AG04450 (cell line): ENCODE results near the gene RADIL. TPM values are rescaled to one million over a fixed set of nuclear protein-coding genes. Genes with fewer than 3 reads are reported as not detected.
A peak's percentile ranks its signal among the peaks of the same experiment; 100 is the strongest.

Experiments
- CTCF ChIA-PET: fragments of 300-600, 350-600 bp; formaldehyde crosslinking; extraction: SDS; loops from one replicate; lab custom pipeline; 2022; ENCODE audit warnings: antibody characterized with exemption, inconsistent platforms; lab: Charles Lee
- POLR2A ChIA-PET: fragments of 350-600 bp; formaldehyde crosslinking; extraction: SDS; loops from one replicate; lab custom pipeline; 2021; ENCODE audit warnings: antibody characterized with exemption, inconsistent platforms; lab: Yijun Ruan, JAX
- DNase-seq: peaks from one replicate; pipeline ENCODE4 v3.0.0-alpha.2; 2011; ENCODE audit warnings: low read depth, low spot score
- H3K27ac ChIP-seq: one replicate; pipeline ENCODE4 v1.5.1; 2012; ENCODE audit warnings: low read depth, low read length, control low read depth
- H3K27me3 ChIP-seq: one replicate; pipeline ENCODE4 v1.6.0; 2012; ENCODE audit warnings: low read length; ENCODE audit not compliant: control insufficient read depth, insufficient read depth
- H3K4me3 ChIP-seq: 2 replicates; pipeline ENCODE4 v1.5.1; 2011; ENCODE audit warnings: mild to moderate bottlenecking, low read depth, low read length, control low read depth
- H3K9me3 ChIP-seq: 2 replicates; pipeline ENCODE4 v1.5.1; 2012; ENCODE audit warnings: low read length; ENCODE audit not compliant: control insufficient read depth, insufficient read depth
- CTCF ChIP-seq: IDR thresholded peaks from 2 replicates; pipeline ENCODE4 v1.5.1; 2011; ENCODE audit warnings: low read depth, low read length, control low read depth, inconsistent platforms
- polyA plus RNA-seq: library from polyadenylated mRNA; depleted of rRNA; stranded (reverse); fragments of >200 nt; gene quantifications from 2 replicates; pipeline ENCODE4 v1.2.3, GENCODE V29; 2011

The RADIL gene
- polyA plus RNA-seq, 1 experiment = 0.07 TPM

GRCh38 chr7:4799508-4800268, 83.8 kb downstream of the RADIL start:
- ChIA-PET CTCF (interaction anchor here (4.3 kb wide), 1 partner anchor 286 kb away, joined by 50 read pairs; no protein-coding TSS in a partner anchor), POLR2A (no interaction called here)
- Histone ChIP-seq H3K9me3 (no peaks in the 10 kb centered on the region; the same call in 1 of the 2 replicates), H3K27ac (no peak overlapping the region), H3K27me3 (no peaks in the 10 kb centered on the region), H3K4me3 (no peak overlapping the region)
- no peak for DNase-seq
- TF ChIP-seq CTCF = no peak

- POLR2A ChIA-PET = interaction anchor here (1.4 kb wide), 1 partner anchor 23 kb away, joined by 3 read pairs; the partner anchor contains the start of gene AP5Z1
- no peak for DNase-seq
- CTCF ChIA-PET = interaction anchor here (0.6 to 4.3 kb wide), 11 partner anchors 11 to 942 kb away, joined by 3 to 50 read pairs (median 3); partner anchors contain the start of gene RADIL
- H3K9me3 ChIP-seq = no peaks in the 10 kb centered on the region; the same call in 1 of the 2 replicates
- no peaks in the 10 kb centered on the region for H3K27me3 ChIP-seq
- TF ChIP-seq CTCF = no peak
- no peak overlapping the region for H3K27ac ChIP-seq
- H3K4me3 ChIP-seq = no peak overlapping the region
These were observed 84.7 kb downstream of the RADIL start for GRCh38 chr7:4798706-4799235.

- no peak overlapping the region for H3K4me3 ChIP-seq
- no peak overlapping the region for H3K27ac ChIP-seq
- POLR2A ChIA-PET = interaction anchor here (1.4 kb wide), 1 partner anchor 23 kb away, joined by 3 read pairs; the partner anchor contains the start of gene AP5Z1
- DNase-seq = no peak
- H3K9me3 ChIP-seq = no peaks in the 10 kb centered on the region; the same call in 1 of the 2 replicates
- peak; percentile 78 for TF ChIP-seq CTCF
- CTCF ChIA-PET = interaction anchor here (0.6 to 4.3 kb wide), 11 partner anchors 12 to 943 kb away, joined by 3 to 50 read pairs (median 3); partner anchors contain the start of gene RADIL
- H3K27me3 ChIP-seq = no peaks in the 10 kb centered on the region
These were observed 85.4 kb downstream of the RADIL start for GRCh38 chr7:4797858-4798705.

- Histone ChIP-seq H3K27ac (no peak overlapping the region), H3K27me3 (no peaks in the 10 kb centered on the region), H3K9me3 (peaks cover 13% of the 10 kb centered on the region; the same call in 1 of the 2 replicates), H3K4me3 (no peak overlapping the region)
- ChIA-PET POLR2A (no interaction called here), CTCF (interaction anchor here (0.6 to 4.3 kb wide), 5 partner anchors 39 to 378 kb away, joined by 3 to 50 read pairs (median 4); partner anchors contain the start of gene RADIL)
- DNase-seq = no peak
- TF ChIP-seq CTCF = no peak
These were observed 87.1 kb downstream of the RADIL start for GRCh38 chr7:4796453-4796852.
